ENCODE measurements around the gene DRAM1. TPM values are rescaled to one million over a fixed set of nuclear protein-coding genes. Genes with fewer than 3 reads are reported as not detected.

DRAM1 gene
- polyA plus RNA-seq, 1 donor (not counting 4 experiments of a cell fraction or from before 2014, with no cell fraction given): 21.7 TPM

DNA sequence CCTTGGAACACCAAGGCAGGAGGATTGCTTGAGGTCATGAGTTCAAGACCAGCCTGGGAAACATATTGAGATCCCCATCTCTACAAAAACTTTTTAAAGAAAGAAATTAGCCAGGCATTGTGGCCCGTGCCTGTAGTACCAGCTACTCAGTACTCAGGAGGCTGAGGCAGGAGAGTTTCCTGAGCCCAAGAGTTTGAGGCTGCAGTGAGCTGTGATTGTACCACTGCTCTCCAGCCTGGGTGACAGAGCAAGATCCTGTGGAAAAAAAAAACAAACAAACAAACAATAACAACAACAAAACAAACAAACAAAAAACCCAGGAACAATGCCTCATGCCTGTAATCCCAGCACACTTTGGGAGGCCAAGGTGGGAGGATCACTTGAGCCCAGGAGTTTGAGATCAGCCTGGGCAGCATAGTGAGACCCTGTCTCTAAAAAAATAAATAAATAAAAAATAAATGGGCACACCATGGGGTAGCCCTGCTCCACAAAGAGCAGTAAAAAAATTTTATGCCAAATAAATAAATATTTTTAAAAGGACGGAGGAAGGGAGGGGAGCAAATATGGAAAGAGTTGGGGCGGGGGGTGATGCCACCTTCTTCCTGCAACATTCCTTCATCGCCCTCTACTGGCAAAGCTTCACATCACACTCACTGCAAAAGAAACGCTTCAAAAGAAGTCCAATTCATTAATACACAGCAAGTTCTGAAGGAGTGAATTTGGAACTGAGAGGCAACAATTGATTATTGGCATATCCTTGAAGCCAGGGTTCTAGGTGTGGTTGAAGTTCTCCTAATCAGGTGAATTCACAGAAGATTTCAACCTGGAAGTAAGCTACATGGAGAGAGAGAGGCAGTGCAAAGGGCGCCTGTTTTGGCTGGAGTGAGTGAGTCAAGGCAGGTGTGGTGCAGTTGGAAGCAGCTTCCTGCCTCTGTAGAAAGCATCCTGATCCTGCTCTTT is 37.8 kb upstream of the DRAM1 start:
- Histone ChIP-seq H2AFZ (ENCODE audit: control insufficient read depth, low read length) (peak overlapping the region; percentile 85), H4K20me1 (ENCODE audit: control insufficient read depth, extremely low read depth, insufficient read depth, low read length) (no peaks in the 10 kb centered on the region), H3K9ac (ENCODE audit: control insufficient read depth, extremely low read depth, insufficient read depth, low read length) (peak overlapping the region; percentile 29), H3K9me3 (ENCODE audit: control insufficient read depth, low read depth, low read length) (no peaks in the 10 kb centered on the region), H3K9me1 (ENCODE audit: control insufficient read depth, extremely low read depth, insufficient read depth, low read length) (no peaks in the 10 kb centered on the region), H3K27me3 (ENCODE audit: control insufficient read depth, extremely low read depth, insufficient read depth, low read length) (no peaks in the 10 kb centered on the region), H3K4me3 (ENCODE audit: control insufficient read depth in 2 of 3, extremely low read depth in 1 of 3, insufficient read depth in 2 of 3, low read depth in 1 of 3, low read length in 3 of 3) (peak overlapping the region in 1 of 3 experiments; percentile 39), H3K36me3 (ENCODE audit: control insufficient read depth in 2 of 2, extremely low read depth in 1 of 2, insufficient read depth in 2 of 2, low read length in 2 of 2) (no peaks in the 10 kb centered on the region), H3K4me1 (ENCODE audit: control insufficient read depth, extremely low read depth, insufficient read depth, low read length) (peaks cover 6% of the 10 kb centered on the region), H3K4me2 (ENCODE audit: control insufficient read depth, extremely low read depth, insufficient read depth, low read depth, low read length) (peak overlapping the region; percentile 82), H3K79me2 (ENCODE audit: control insufficient read depth, insufficient read depth, low read length) (no peaks in the 10 kb centered on the region), H3K27ac (ENCODE audit: control insufficient read depth, insufficient read depth, low read length) (peak overlapping the region; percentile 48)
- dilution Hi-C loops (cut with MboI; ENCODE audit: extremely low pct_ligation_motif_present, low sequenced_read_pairs): no loop called here
- TF ChIP-seq EZH2 (IDR thresholded peaks at IDR 0.05; ENCODE audit: low read length): no peak
- TF ChIP-seq, protein P1, sequence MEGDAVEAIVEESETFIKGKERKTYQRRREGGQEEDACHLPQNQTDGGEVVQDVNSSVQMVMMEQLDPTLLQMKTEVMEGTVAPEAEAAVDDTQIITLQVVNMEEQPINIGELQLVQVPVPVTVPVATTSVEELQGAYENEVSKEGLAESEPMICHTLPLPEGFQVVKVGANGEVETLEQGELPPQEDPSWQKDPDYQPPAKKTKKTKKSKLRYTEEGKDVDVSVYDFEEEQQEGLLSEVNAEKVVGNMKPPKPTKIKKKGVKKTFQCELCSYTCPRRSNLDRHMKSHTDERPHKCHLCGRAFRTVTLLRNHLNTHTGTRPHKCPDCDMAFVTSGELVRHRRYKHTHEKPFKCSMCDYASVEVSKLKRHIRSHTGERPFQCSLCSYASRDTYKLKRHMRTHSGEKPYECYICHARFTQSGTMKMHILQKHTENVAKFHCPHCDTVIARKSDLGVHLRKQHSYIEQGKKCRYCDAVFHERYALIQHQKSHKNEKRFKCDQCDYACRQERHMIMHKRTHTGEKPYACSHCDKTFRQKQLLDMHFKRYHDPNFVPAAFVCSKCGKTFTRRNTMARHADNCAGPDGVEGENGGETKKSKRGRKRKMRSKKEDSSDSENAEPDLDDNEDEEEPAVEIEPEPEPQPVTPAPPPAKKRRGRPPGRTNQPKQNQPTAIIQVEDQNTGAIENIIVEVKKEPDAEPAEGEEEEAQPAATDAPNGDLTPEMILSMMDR (optimal IDR thresholded peaks at IDR 0.05 in 1 of 3, IDR thresholded peaks at IDR 0.05 in 1 of 3, conservative IDR thresholded peaks at IDR 0.05 in 1 of 3; ENCODE audit: extremely low read depth in 1 of 3, insufficient read depth in 2 of 3, low read length in 3 of 3): peak; percentile 74 to 84 (median 82)
- no peak for DNase-seq (ENCODE audit: low read depth, low spot score)
- FAIRE-seq: peak; percentile 57

DNA sequence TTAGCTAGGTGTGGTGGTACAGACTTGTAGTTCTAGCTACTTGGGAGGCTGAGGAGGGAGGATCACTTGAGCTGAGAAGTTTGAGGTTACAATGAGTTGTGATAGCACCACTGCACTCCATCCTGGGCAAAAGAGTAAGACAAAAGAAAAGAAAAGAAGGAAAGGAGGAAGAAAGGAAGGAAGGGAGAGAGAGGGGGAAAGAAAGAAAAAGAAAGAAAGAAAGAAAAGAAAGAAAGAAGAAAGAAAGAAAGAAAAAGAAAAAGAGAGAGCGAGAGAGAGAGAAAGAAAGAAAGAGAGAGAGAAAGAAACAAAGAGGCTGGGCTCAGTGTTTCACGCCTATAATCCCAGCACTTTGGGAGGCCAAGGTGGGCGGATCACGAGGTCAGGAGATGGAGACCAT is 36.3 kb upstream of the DRAM1 start:
- H3K4me3 ChIP-seq (ENCODE audit: control insufficient read depth in 2 of 3, extremely low read depth in 1 of 3, insufficient read depth in 2 of 3, low read depth in 1 of 3, low read length in 3 of 3): no peak overlapping the region
- no peaks in the 10 kb centered on the region for H3K9me3 ChIP-seq (ENCODE audit: control insufficient read depth, low read depth, low read length)
- H3K79me2 ChIP-seq (ENCODE audit: control insufficient read depth, insufficient read depth, low read length): no peaks in the 10 kb centered on the region
- no peak for DNase-seq (ENCODE audit: low read depth, low spot score)
- dilution Hi-C loops (cut with MboI; ENCODE audit: extremely low pct_ligation_motif_present, low sequenced_read_pairs): no loop called here
- no peaks in the 10 kb centered on the region for H3K9me1 ChIP-seq (ENCODE audit: control insufficient read depth, extremely low read depth, insufficient read depth, low read length)
- H3K4me1 ChIP-seq (ENCODE audit: control insufficient read depth, extremely low read depth, insufficient read depth, low read length): peaks cover 6% of the 10 kb centered on the region
- H3K27ac ChIP-seq (ENCODE audit: control insufficient read depth, insufficient read depth, low read length): no peak overlapping the region
- no peaks in the 10 kb centered on the region for H3K36me3 ChIP-seq (ENCODE audit: control insufficient read depth in 2 of 2, extremely low read depth in 1 of 2, insufficient read depth in 2 of 2, low read length in 2 of 2)
- no peaks in the 10 kb centered on the region for H4K20me1 ChIP-seq (ENCODE audit: control insufficient read depth, extremely low read depth, insufficient read depth, low read length)
- H3K27me3 ChIP-seq (ENCODE audit: control insufficient read depth, extremely low read depth, insufficient read depth, low read length): no peaks in the 10 kb centered on the region
- no peak for FAIRE-seq
- no peak for TF ChIP-seq EZH2 (IDR thresholded peaks at IDR 0.05; ENCODE audit: low read length)
- TF ChIP-seq, protein P1 (optimal IDR thresholded peaks at IDR 0.05 in 1 of 3, IDR thresholded peaks at IDR 0.05 in 1 of 3, conservative IDR thresholded peaks at IDR 0.05 in 1 of 3; ENCODE audit: extremely low read depth in 1 of 3, insufficient read depth in 2 of 3, low read length in 3 of 3): no peak
- no peak overlapping the region for H3K4me2 ChIP-seq (ENCODE audit: control insufficient read depth, extremely low read depth, insufficient read depth, low read depth, low read length)
- H3K9ac ChIP-seq (ENCODE audit: control insufficient read depth, extremely low read depth, insufficient read depth, low read length): no peak overlapping the region
- H2AFZ ChIP-seq (ENCODE audit: control insufficient read depth, low read length): no peak overlapping the region

All from keratinocyte (primary cell).